HG03442 (cell line): Measurements from ENCODE around the gene FGL2.
"Not testable (repeated sequence)": the region's sequence is repeated elsewhere in the genome, so short reads cannot be mapped to it uniquely, and the experiment has no call there.

Experiments used
- ATAC-seq: cut with Tn5 transposase; IDR thresholded peaks from one replicate; pipeline ENCODE4 v1.9.1; 2021; ENCODE audit warnings: mild to moderate bottlenecking, moderate library complexity; ENCODE audit not compliant: unreplicated experiment

Gene FGL2

GRCh38 chr7:77199013-77199966, at the start of gene FGL2:
Gene FGL2 (minus strand): TSS chr7:77199819. CDS start chr7:77199793, 26 bp downstream.
- no peak for ATAC-seq

GRCh38 chr7:77248154-77248553, 48.5 kb upstream of the FGL2 start:
- no peak for ATAC-seq

GRCh38 chr7:77247206-77247850, 47.7 kb upstream of the FGL2 start:
- ATAC-seq: peak; percentile 78

GRCh38 chr7:77246026-77246640, 46.5 kb upstream of the FGL2 start:
- no peak for ATAC-seq

- ATAC-seq: no peak
Measured at GRCh38 chr7:77245015-77245755, 45.6 kb upstream of the FGL2 start.

GRCh38 chr7:77244222-77244934, 44.8 kb upstream of the FGL2 start:
- ATAC-seq: no peak

GRCh38 chr7:77242554-77242953, 42.9 kb upstream of the FGL2 start:
- ATAC-seq: no peak

- no peak for ATAC-seq
Measured at GRCh38 chr7:77242068-77242467, 42.4 kb upstream of the FGL2 start.

GRCh38 chr7:77239471-77239870, 39.9 kb upstream of the FGL2 start:
- ATAC-seq: no peak

GRCh38 chr7:77238703-77239136, 39.1 kb upstream of the FGL2 start:
- no peak for ATAC-seq

GRCh38 chr7:77235276-77235675, 35.7 kb upstream of the FGL2 start:
- ATAC-seq: no peak

- no peak for ATAC-seq
Measured at GRCh38 chr7:77232467-77232866, 32.8 kb upstream of the FGL2 start.

- not testable (repeated sequence) for ATAC-seq
Measured at GRCh38 chr7:77228795-77229194, 29.2 kb upstream of the FGL2 start.

GRCh38 chr7:77226357-77226839, 26.8 kb upstream of the FGL2 start:
- no peak for ATAC-seq

- ATAC-seq: no peak
Measured at GRCh38 chr7:77223261-77223660, 23.6 kb upstream of the FGL2 start.

GRCh38 chr7:77222819-77223218, 23.2 kb upstream of the FGL2 start:
- ATAC-seq: no peak

GRCh38 chr7:77222065-77222464, 22.4 kb upstream of the FGL2 start:
- no peak for ATAC-seq

- ATAC-seq: not testable (repeated sequence)
Measured at GRCh38 chr7:77219701-77220331, 20.2 kb upstream of the FGL2 start.

GRCh38 chr7:77217474-77218185, 18.0 kb upstream of the FGL2 start:
- no peak for ATAC-seq
